ENCODE results near the gene ANAPC7. TPM values are rescaled to one million over a fixed set of nuclear protein-coding genes. Genes with fewer than 3 reads are reported as not detected.

ANAPC7 gene
- total and polyA plus RNA-seq, 2 of the 13 experiments (the other 11 are each of a cell fraction or from before 2014, with no cell fraction given), result 40.0 to 69.1 TPM

- TF ChIP-seq ZNF331 (CRISPR knock-in tag; IDR thresholded peaks at IDR 0.05) (0 out of 2 replicates have a peak, but pooled peaks have one; percentile 19), CBFB (CRISPR knock-in tag; IDR thresholded peaks at IDR 0.05) (no peak), NFE2L1 (CRISPR knock-in tag; IDR thresholded peaks at IDR 0.05; ENCODE audit: borderline replicate concordance) (no peak), ZNF460 (CRISPR knock-in tag; IDR thresholded peaks at IDR 0.05; ENCODE audit: borderline replicate concordance) (peak; percentile 75; the same call in 1 of the 2 replicates), RBM22 (optimal IDR thresholded peaks at IDR 0.05; ENCODE audit: low read length) (peak; percentile 77), NR3C1 (CRISPR knock-in tag; IDR thresholded peaks at IDR 0.05) (no peak), KDM6A (CRISPR knock-in tag; IDR thresholded peaks at IDR 0.05; ENCODE audit: low read depth) (no peak), CEBPG (CRISPR knock-in tag; IDR thresholded peaks at IDR 0.05) (peak; percentile 67), SMAD3 (CRISPR knock-in tag; IDR thresholded peaks at IDR 0.05) (no peak), ISL2 (CRISPR knock-in tag; IDR thresholded peaks at IDR 0.05) (no peak), HNF1B (CRISPR knock-in tag; IDR thresholded peaks at IDR 0.05) (no peak), IRF2 (CRISPR knock-in tag; IDR thresholded peaks at IDR 0.05) (no peak), ZNF333 (CRISPR knock-in tag; IDR thresholded peaks at IDR 0.05; ENCODE audit: borderline replicate concordance) (no peak), CEBPB (IDR thresholded peaks at IDR 0.05; ENCODE audit: borderline replicate concordance, low read depth, low read length) (peak; percentile 48; the same call in 1 of the 2 replicates)
- TF ChIP-seq, protein P1, sequence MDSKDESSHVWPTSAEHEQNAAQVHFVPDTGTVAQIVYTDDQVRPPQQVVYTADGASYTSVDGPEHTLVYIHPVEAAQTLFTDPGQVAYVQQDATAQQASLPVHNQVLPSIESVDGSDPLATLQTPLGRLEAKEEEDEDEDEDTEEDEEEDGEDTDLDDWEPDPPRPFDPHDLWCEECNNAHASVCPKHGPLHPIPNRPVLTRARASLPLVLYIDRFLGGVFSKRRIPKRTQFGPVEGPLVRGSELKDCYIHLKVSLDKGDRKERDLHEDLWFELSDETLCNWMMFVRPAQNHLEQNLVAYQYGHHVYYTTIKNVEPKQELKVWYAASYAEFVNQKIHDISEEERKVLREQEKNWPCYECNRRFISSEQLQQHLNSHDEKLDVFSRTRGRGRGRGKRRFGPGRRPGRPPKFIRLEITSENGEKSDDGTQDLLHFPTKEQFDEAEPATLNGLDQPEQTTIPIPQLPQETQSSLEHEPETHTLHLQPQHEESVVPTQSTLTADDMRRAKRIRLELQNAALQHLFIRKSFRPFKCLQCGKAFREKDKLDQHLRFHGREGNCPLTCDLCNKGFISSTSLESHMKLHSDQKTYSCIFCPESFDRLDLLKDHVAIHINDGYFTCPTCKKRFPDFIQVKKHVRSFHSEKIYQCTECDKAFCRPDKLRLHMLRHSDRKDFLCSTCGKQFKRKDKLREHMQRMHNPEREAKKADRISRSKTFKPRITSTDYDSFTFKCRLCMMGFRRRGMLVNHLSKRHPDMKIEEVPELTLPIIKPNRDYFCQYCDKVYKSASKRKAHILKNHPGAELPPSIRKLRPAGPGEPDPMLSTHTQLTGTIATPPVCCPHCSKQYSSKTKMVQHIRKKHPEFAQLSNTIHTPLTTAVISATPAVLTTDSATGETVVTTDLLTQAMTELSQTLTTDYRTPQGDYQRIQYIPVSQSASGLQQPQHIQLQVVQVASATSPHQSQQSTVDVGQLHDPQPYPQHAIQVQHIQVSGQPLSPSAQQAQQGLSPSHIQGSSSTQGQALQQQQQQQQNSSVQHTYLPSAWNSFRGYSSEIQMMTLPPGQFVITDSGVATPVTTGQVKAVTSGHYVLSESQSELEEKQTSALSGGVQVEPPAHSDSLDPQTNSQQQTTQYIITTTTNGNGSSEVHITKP (CRISPR knock-in tag; IDR thresholded peaks at IDR 0.05; ENCODE audit: low read depth), result no peak
- TF ChIP-seq, protein P2, sequence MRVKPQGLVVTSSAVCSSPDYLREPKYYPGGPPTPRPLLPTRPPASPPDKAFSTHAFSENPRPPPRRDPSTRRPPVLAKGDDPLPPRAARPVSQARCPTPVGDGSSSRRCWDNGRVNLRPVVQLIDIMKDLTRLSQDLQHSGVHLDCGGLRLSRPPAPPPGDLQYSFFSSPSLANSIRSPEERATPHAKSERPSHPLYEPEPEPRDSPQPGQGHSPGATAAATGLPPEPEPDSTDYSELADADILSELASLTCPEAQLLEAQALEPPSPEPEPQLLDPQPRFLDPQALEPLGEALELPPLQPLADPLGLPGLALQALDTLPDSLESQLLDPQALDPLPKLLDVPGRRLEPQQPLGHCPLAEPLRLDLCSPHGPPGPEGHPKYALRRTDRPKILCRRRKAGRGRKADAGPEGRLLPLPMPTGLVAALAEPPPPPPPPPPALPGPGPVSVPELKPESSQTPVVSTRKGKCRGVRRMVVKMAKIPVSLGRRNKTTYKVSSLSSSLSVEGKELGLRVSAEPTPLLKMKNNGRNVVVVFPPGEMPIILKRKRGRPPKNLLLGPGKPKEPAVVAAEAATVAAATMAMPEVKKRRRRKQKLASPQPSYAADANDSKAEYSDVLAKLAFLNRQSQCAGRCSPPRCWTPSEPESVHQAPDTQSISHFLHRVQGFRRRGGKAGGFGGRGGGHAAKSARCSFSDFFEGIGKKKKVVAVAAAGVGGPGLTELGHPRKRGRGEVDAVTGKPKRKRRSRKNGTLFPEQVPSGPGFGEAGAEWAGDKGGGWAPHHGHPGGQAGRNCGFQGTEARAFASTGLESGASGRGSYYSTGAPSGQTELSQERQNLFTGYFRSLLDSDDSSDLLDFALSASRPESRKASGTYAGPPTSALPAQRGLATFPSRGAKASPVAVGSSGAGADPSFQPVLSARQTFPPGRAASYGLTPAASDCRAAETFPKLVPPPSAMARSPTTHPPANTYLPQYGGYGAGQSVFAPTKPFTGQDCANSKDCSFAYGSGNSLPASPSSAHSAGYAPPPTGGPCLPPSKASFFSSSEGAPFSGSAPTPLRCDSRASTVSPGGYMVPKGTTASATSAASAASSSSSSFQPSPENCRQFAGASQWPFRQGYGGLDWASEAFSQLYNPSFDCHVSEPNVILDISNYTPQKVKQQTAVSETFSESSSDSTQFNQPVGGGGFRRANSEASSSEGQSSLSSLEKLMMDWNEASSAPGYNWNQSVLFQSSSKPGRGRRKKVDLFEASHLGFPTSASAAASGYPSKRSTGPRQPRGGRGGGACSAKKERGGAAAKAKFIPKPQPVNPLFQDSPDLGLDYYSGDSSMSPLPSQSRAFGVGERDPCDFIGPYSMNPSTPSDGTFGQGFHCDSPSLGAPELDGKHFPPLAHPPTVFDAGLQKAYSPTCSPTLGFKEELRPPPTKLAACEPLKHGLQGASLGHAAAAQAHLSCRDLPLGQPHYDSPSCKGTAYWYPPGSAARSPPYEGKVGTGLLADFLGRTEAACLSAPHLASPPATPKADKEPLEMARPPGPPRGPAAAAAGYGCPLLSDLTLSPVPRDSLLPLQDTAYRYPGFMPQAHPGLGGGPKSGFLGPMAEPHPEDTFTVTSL (CRISPR knock-in tag; IDR thresholded peaks at IDR 0.05; ENCODE audit: borderline replicate concordance), result no peak
- TF ChIP-seq, protein P3, sequence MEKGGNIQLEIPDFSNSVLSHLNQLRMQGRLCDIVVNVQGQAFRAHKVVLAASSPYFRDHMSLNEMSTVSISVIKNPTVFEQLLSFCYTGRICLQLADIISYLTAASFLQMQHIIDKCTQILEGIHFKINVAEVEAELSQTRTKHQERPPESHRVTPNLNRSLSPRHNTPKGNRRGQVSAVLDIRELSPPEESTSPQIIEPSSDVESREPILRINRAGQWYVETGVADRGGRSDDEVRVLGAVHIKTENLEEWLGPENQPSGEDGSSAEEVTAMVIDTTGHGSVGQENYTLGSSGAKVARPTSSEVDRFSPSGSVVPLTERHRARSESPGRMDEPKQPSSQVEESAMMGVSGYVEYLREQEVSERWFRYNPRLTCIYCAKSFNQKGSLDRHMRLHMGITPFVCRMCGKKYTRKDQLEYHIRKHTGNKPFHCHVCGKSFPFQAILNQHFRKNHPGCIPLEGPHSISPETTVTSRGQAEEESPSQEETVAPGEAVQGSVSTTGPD (CRISPR knock-in tag; IDR thresholded peaks at IDR 0.05), result no peak
These were observed 65.4 kb downstream of the ANAPC7 start (continued) for GRCh38 chr12:110337912-110338710.

Measured in HepG2 (cell line).